Astrocyte (in vitro differentiated cells and primary cell): Measurements from ENCODE around the gene NXNL1.

ENCODE experiments used
- EZH2 ChIP-seq: IDR thresholded peaks from 2 replicates; pipeline ENCODE4 v1.6.1; 2012; ENCODE audit warnings: mild to moderate bottlenecking, low read length, inconsistent platforms; ENCODE audit not compliant: insufficient read depth
- TF ChIP-seq, protein P1 (sequence below): IDR thresholded peaks from 2 replicates; pipeline ENCODE4 v1.5.1; 2011; ENCODE audit warnings: low read depth, mild to moderate bottlenecking, inconsistent platforms, low read length, moderate library complexity; ENCODE audit not compliant: insufficient read depth

DNA sequence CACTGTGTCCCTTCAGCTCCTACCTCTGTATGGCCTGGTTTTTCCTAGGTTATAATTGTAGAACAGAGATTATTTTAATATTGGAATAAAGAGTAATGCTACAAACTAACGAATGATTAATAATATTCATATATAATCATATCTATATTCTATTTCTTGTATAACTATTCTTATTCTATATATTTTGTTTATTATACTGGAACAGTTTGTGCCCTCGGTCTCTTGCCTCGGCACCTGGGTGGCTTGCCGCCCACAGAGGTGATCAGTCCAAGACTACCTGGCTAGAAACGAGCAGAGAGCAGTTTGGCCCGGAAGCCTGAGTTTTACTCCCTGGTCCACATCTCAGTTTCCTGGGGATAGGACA lies 5.7 kb upstream of the NXNL1 start:
- TF ChIP-seq, protein P1, sequence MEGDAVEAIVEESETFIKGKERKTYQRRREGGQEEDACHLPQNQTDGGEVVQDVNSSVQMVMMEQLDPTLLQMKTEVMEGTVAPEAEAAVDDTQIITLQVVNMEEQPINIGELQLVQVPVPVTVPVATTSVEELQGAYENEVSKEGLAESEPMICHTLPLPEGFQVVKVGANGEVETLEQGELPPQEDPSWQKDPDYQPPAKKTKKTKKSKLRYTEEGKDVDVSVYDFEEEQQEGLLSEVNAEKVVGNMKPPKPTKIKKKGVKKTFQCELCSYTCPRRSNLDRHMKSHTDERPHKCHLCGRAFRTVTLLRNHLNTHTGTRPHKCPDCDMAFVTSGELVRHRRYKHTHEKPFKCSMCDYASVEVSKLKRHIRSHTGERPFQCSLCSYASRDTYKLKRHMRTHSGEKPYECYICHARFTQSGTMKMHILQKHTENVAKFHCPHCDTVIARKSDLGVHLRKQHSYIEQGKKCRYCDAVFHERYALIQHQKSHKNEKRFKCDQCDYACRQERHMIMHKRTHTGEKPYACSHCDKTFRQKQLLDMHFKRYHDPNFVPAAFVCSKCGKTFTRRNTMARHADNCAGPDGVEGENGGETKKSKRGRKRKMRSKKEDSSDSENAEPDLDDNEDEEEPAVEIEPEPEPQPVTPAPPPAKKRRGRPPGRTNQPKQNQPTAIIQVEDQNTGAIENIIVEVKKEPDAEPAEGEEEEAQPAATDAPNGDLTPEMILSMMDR, result no peak
- TF ChIP-seq EZH2, result no peak
